ENCODE data around the gene STC2.

DNA sequence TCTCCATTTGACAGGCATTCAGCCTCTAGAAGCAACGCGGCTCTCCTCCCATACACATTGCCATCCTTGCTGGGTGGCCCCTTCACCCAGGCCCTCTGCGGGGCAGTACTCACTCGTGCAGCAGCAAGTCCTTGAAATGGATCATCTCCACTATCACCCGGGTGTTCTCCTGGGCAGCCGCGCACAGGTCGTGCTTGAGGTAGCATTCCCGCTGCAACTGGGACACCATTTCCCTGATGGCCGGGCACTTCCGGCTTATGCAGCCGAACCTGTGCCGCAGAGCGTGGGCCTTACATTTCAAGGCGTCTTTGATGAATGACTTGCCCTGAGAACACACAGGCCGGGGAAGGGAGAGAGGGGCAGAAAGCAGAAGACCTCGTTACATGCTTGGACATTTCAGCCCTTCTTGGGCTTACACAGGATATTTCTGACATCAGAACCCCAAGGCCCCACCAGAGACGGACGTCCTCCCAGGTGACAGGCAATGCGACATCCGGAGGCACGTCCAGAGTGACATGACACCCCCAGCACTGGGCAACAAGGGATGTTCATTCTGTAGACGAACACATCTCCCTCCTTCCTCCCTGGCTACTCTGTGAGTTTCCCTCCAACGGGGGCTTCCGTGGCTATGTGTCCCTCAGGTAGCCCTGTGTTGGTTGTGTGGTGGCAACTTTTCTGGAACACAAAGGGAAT lies 5.0 kb downstream of the STC2 start:
- TF ChIP-seq, protein P1, sequence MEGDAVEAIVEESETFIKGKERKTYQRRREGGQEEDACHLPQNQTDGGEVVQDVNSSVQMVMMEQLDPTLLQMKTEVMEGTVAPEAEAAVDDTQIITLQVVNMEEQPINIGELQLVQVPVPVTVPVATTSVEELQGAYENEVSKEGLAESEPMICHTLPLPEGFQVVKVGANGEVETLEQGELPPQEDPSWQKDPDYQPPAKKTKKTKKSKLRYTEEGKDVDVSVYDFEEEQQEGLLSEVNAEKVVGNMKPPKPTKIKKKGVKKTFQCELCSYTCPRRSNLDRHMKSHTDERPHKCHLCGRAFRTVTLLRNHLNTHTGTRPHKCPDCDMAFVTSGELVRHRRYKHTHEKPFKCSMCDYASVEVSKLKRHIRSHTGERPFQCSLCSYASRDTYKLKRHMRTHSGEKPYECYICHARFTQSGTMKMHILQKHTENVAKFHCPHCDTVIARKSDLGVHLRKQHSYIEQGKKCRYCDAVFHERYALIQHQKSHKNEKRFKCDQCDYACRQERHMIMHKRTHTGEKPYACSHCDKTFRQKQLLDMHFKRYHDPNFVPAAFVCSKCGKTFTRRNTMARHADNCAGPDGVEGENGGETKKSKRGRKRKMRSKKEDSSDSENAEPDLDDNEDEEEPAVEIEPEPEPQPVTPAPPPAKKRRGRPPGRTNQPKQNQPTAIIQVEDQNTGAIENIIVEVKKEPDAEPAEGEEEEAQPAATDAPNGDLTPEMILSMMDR (IDR thresholded peaks at IDR 0.05): no peak
- TF ChIP-seq POLR2A (IDR thresholded peaks at IDR 0.05): no peak
- no peak for TF ChIP-seq POLR2AphosphoS5 (IDR thresholded peaks at IDR 0.05)
